Smooth muscle cell (in vitro differentiated cells): Measurements from ENCODE around the gene MYO18B. TPM values are rescaled to one million over a fixed set of nuclear protein-coding genes. Genes with fewer than 3 reads are reported as not detected.

Source experiments
- DNase-seq: peaks from one replicate; lab custom pipeline; 2025; ENCODE audit not compliant: unreplicated experiment; lab: John Stamatoyannopoulos, UW
- H2AFZ ChIP-seq: fragments of 200-600 bp; sonication (generic); 2 replicates; pipeline ENCODE4 v1.6.0; 2016; ENCODE audit warnings: antibody characterized with exemption, low read depth, mild to moderate bottlenecking
- H3F3A ChIP-seq: fragments of 200-600 bp; sonication (generic); 2 replicates; pipeline ENCODE4 v1.6.0; 2017; ENCODE audit warnings: antibody characterized with exemption, low read depth
- H3K27ac ChIP-seq: fragments of 200-600 bp; sonication (generic); 2 replicates; pipeline ENCODE4 v1.5.1; 2016; ENCODE audit warnings: low read depth, mild to moderate bottlenecking
- H3K27me3 ChIP-seq: fragments of 200-600 bp; sonication (generic); 2 replicates; pipeline ENCODE4 v1.6.1; 2016; ENCODE audit warnings: low read depth, mild to moderate bottlenecking
- H3K36me3 ChIP-seq: fragments of 200-600 bp; sonication (generic); 2 replicates; pipeline ENCODE4 v1.5.1; 2016; ENCODE audit warnings: low read depth
- H3K4me1 ChIP-seq: fragments of 200-600 bp; sonication (generic); 2 replicates; pipeline ENCODE4 v1.5.1; 2016; ENCODE audit warnings: low read depth
- H3K4me2 ChIP-seq: fragments of 200-600 bp; sonication (generic); 2 replicates; pipeline ENCODE4 v1.6.0; 2016; ENCODE audit warnings: mild to moderate bottlenecking
- H3K4me3 ChIP-seq: fragments of 200-600 bp; sonication (generic); 2 replicates; pipeline ENCODE4 v1.5.1; 2016; ENCODE audit warnings: mild to moderate bottlenecking
- H3K79me2 ChIP-seq: fragments of 200-600 bp; sonication (generic); 2 replicates; pipeline ENCODE4 v1.6.0; 2016; ENCODE audit warnings: low read depth, mild to moderate bottlenecking
- H3K9ac ChIP-seq: fragments of 200-600 bp; sonication (generic); 2 replicates; pipeline ENCODE4 v1.6.0; 2016; ENCODE audit warnings: low read depth
- H3K9me3 ChIP-seq: fragments of 200-600 bp; sonication (generic); replicated peaks from 2 replicates; pipeline ENCODE4 v1.5.1; 2016; ENCODE audit warnings: low read depth
- H4K20me1 ChIP-seq: fragments of 200-600 bp; sonication (generic); 2 replicates; pipeline ENCODE4 v1.6.0; 2016; ENCODE audit warnings: low read depth
- CTCF ChIP-seq: fragments of 200-600 bp; sonication (generic); IDR thresholded peaks from 2 replicates; pipeline ENCODE4 v1.5.1; 2017; ENCODE audit warnings: borderline replicate concordance, mild to moderate bottlenecking, antibody characterized with exemption; ENCODE audit not compliant: insufficient read depth, poor library complexity, severe bottlenecking
- WGBS: methylation state at CpG from one replicate; pipeline ENCODE4 v1.1.7; 2016; ENCODE audit warnings: low lambda C conversion rate; 5-methylcytosine and 5-hydroxymethylcytosine counted together
- polyA plus RNA-seq: library from polyadenylated mRNA; unstranded; fragments of >200 nt; fragmentation: Nextera tagmentation; extraction: Ambion mirVana; gene quantifications from 2 replicates; pipeline ENCODE4 v1.2.1, GENCODE V29; 2016
- total RNA-seq: library from RNA; depleted of rRNA; stranded (reverse); fragments of >200 nt; gene quantifications from 2 replicates; pipeline ENCODE4 v1.2.3, GENCODE V29; 2014

Gene MYO18B
- total and polyA plus RNA-seq, 2 experiments from 2014 or later = 0.13 to 1.2 TPM

- Histone ChIP-seq H3K27ac (no peak overlapping the region), H3K9ac (no peak overlapping the region), H3K4me1 (peaks cover 11% of the 10 kb centered on the region), H3K79me2 (no peaks in the 10 kb centered on the region), H3K9me3 (no peaks in the 10 kb centered on the region), H2AFZ (no peak overlapping the region), H3F3A (no peaks in the 10 kb centered on the region), H3K27me3 (peaks cover 20% of the 10 kb centered on the region), H4K20me1 (no peaks in the 10 kb centered on the region), H3K4me3 (no peak overlapping the region), H3K36me3 (no peaks in the 10 kb centered on the region), H3K4me2 (no peak overlapping the region)
- WGBS = 64% methylated on average over 2 of the region's 3 CpGs
- no peak for TF ChIP-seq CTCF
- DNase-seq = no peak
Observed at GRCh38 chr22:25928038-25928437, 186.1 kb downstream of the MYO18B start.

- Histone ChIP-seq H3K4me3 (no peak overlapping the region), H3K9me3 (no peaks in the 10 kb centered on the region)
- WGBS = 80% methylated on average over 5 of the region's 5 CpGs
Observed at GRCh38 chr22:25929321-25929878, 187.4 kb downstream of the MYO18B start.

GRCh38 chr22:25930083-25930482 lies 188.1 kb downstream of the MYO18B start:
- H3F3A ChIP-seq = no peaks in the 10 kb centered on the region
- 63% methylated on average over 4 of the region's 4 CpGs for WGBS
- H2AFZ ChIP-seq = no peak overlapping the region
- H3K4me2 ChIP-seq = no peak overlapping the region
- no peak for TF ChIP-seq CTCF
- H3K27me3 ChIP-seq = peaks cover 14% of the 10 kb centered on the region
- peaks cover 11% of the 10 kb centered on the region for H3K4me1 ChIP-seq
- no peak for DNase-seq
- no peaks in the 10 kb centered on the region for H3K9me3 ChIP-seq
- no peaks in the 10 kb centered on the region for H3K36me3 ChIP-seq
- H3K4me3 ChIP-seq = no peak overlapping the region
- H4K20me1 ChIP-seq = no peaks in the 10 kb centered on the region
- no peaks in the 10 kb centered on the region for H3K79me2 ChIP-seq
- no peak overlapping the region for H3K9ac ChIP-seq
- H3K27ac ChIP-seq = no peak overlapping the region

More at GRCh38 chr22:25929321-25929878, 187.4 kb downstream of the MYO18B start:
- no peaks in the 10 kb centered on the region for H3K36me3 ChIP-seq
- no peak overlapping the region for H3K9ac ChIP-seq
- no peaks in the 10 kb centered on the region for H3K79me2 ChIP-seq
- H2AFZ ChIP-seq = no peak overlapping the region
- peaks cover 12% of the 10 kb centered on the region for H3K27me3 ChIP-seq
- H3F3A ChIP-seq = no peaks in the 10 kb centered on the region
- H3K27ac ChIP-seq = no peak overlapping the region
- no peaks in the 10 kb centered on the region for H4K20me1 ChIP-seq
- H3K4me1 ChIP-seq = peaks cover 11% of the 10 kb centered on the region
- no peak for DNase-seq
- no peak for TF ChIP-seq CTCF
- no peak overlapping the region for H3K4me2 ChIP-seq

- no peak overlapping the region for H3K4me2 ChIP-seq
- no peak overlapping the region for H2AFZ ChIP-seq
- H3K79me2 ChIP-seq = no peaks in the 10 kb centered on the region
- peaks cover 14% of the 10 kb centered on the region for H3K27me3 ChIP-seq
- no peaks in the 10 kb centered on the region for H4K20me1 ChIP-seq
- no peak overlapping the region for H3K9ac ChIP-seq
- WGBS = 74% methylated on average over 7 of the region's 7 CpGs
- no peak for DNase-seq
- peaks cover 11% of the 10 kb centered on the region for H3K4me1 ChIP-seq
- H3K27ac ChIP-seq = no peak overlapping the region
- H3K9me3 ChIP-seq = no peaks in the 10 kb centered on the region
- no peak for TF ChIP-seq CTCF
- H3K36me3 ChIP-seq = no peaks in the 10 kb centered on the region
- H3F3A ChIP-seq = no peaks in the 10 kb centered on the region
- no peak overlapping the region for H3K4me3 ChIP-seq
Observed at GRCh38 chr22:25930788-25931310, 188.9 kb downstream of the MYO18B start.
